ENCODE measurements around the gene BOLA1. TPM values are rescaled to one million over a fixed set of nuclear protein-coding genes. Genes with fewer than 3 reads are reported as not detected.
A peak's percentile ranks its signal among the peaks of the same experiment; 100 is the strongest.

BOLA1 gene
- total and polyA plus RNA-seq, 4 donors = 12.5 to 28.5 (median 15.5) TPM

DNA sequence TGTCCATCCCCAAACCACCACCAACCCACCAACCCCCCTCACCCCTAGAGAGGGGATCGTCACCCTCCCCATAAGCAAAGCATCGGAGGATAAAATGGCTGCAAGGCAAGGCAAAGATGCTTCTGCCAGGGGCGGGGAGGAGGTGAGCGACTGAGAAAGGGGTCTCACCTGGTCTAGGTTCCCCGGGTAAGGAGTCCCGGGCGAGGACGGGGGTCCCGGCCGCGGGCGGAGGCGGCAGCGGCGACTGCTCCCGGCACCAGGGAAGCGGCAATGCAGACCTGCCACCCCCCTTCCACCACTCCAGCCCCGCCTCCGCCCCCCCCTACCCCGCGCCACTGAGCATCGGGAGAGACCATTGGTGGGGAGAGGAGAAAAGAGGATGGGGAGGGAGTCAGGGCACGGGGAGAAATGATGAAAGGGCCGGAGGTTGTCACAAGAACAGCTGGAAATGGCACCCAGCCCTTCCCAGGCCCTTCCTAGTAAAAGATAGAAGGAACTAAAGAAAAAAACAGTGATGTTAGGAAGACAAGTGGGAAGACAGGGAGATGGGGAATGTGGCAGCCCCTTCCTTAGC, 18.3 kb downstream of the BOLA1 start, which contains the start of gene SV2A:
Gene SV2A, minus strand, starts transcription at position 274 of the 574 bp plus-strand sequence. CDS start 4,004 bp downstream, outside the sequence.
- no peak for TF ChIP-seq CTCF (IDR thresholded peaks at IDR 0.05; ENCODE audit: control extremely low read depth, extremely low read depth)
- Histone ChIP-seq H3K4me3 (peak within 1 kb of the TSS; percentile 19), H3K27ac (ENCODE audit: low read depth in 1 of 2, low read length in 1 of 2) (no peak within 1 kb of the TSS), H3K4me1 (ENCODE audit: control insufficient read depth in 5 of 5, insufficient read depth in 5 of 5, low read length in 5 of 5) (peaks cover 0 to 19% (median 0%) of the 10 kb centered on the region in 5 donors), H3K27me3 (ENCODE audit: control insufficient read depth in 3 of 3, insufficient read depth in 3 of 3, low read length in 2 of 3) (peaks cover 0 to 4% (median 0%) of the 10 kb centered on the region in 3 donors), H3K9me3 (ENCODE audit: control insufficient read depth in 4 of 4, insufficient read depth in 3 of 4, low read length in 3 of 4) (no peaks in the 10 kb centered on the region), H3K9ac (ENCODE audit: insufficient read depth in 1 of 2, low read length in 2 of 2) (peak within 1 kb of the TSS; percentile 63 to 82), H3K36me3 (ENCODE audit: control insufficient read depth in 4 of 4, insufficient read depth in 4 of 4, low read length in 4 of 4) (peaks cover 0 to 7% (median under 1%) of the 10 kb centered on the region in 4 donors)
- DNase-seq (peak; percentile 65 to 74 (median 73)), ATAC-seq (ENCODE audit: insufficient read depth, low FRiP score) (no peak)
- 1 to 2% methylated on average over 15 to 24 of the region's 24 CpGs for WGBS, 2 donors

GRCh38 chr1:149923626-149924025, 24.3 kb downstream of the BOLA1 start:
- no peak overlapping the region for H3K27ac ChIP-seq (ENCODE audit: low read depth in 1 of 2, low read length in 1 of 2)
- DNase-seq (no peak), ATAC-seq (ENCODE audit: insufficient read depth, low FRiP score) (no peak)
- H3K4me1 ChIP-seq (ENCODE audit: control insufficient read depth in 5 of 5, insufficient read depth in 5 of 5, low read length in 5 of 5) = peaks cover 7 to 21% (median 8%) of the 10 kb centered on the region in 5 donors
- no peak overlapping the region for H3K9ac ChIP-seq (ENCODE audit: insufficient read depth in 1 of 2, low read length in 2 of 2)
- peaks cover 22 to 30% (median 25%) of the 10 kb centered on the region in 4 donors for H3K36me3 ChIP-seq (ENCODE audit: control insufficient read depth in 4 of 4, insufficient read depth in 4 of 4, low read length in 4 of 4)
- H3K9me3 ChIP-seq (ENCODE audit: control insufficient read depth in 4 of 4, insufficient read depth in 3 of 4, low read length in 3 of 4) = no peaks in the 10 kb centered on the region
- TF ChIP-seq CTCF (IDR thresholded peaks at IDR 0.05; ENCODE audit: control extremely low read depth, extremely low read depth) = no peak
- WGBS, 2 donors = 88% methylated on average over 10 of the region's 10 CpGs
- no peaks in the 10 kb centered on the region for H3K27me3 ChIP-seq (ENCODE audit: control insufficient read depth in 3 of 3, insufficient read depth in 3 of 3, low read length in 2 of 3)
- no peak overlapping the region for H3K4me3 ChIP-seq

DNA sequence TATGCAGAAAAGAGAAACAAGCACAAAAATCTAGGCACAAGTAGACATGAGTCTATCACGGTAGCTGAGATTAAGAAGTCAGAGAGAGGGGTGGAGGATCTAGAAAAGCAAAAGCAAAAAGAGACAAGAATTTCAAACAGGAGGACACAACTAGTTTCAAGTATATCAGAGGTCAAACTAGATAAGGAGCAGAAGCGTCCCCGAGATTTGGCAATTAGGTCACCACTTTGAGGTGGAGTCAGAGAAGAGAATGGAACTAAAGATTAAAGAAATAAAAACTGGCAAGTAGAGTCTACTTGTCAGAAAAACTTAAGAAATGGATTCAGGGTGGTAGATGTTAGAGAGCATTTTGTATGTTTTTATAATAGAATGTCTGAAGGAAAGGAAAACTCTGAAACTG, 26.0 kb downstream of the BOLA1 start:
- Histone ChIP-seq H3K9ac (ENCODE audit: insufficient read depth in 1 of 2, low read length in 2 of 2) (no peak overlapping the region), H3K9me3 (ENCODE audit: control insufficient read depth in 4 of 4, insufficient read depth in 3 of 4, low read length in 3 of 4) (no peaks in the 10 kb centered on the region), H3K36me3 (ENCODE audit: control insufficient read depth in 4 of 4, insufficient read depth in 4 of 4, low read length in 4 of 4) (peaks cover 22 to 34% (median 29%) of the 10 kb centered on the region in 4 donors), H3K4me1 (ENCODE audit: control insufficient read depth in 5 of 5, insufficient read depth in 5 of 5, low read length in 5 of 5) (peaks cover 7 to 25% (median 8%) of the 10 kb centered on the region in 5 donors), H3K27ac (ENCODE audit: low read depth in 1 of 2, low read length in 1 of 2) (no peak overlapping the region), H3K4me3 (no peak overlapping the region), H3K27me3 (ENCODE audit: control insufficient read depth in 3 of 3, insufficient read depth in 3 of 3, low read length in 2 of 3) (no peaks in the 10 kb centered on the region)
- ATAC-seq (ENCODE audit: insufficient read depth, low FRiP score) = no peak
- TF ChIP-seq CTCF (IDR thresholded peaks at IDR 0.05; ENCODE audit: control extremely low read depth, extremely low read depth) = no peak
- WGBS, 2 donors = 88 to 98% methylated on average over 3 of the region's 3 CpGs
- no peak for DNase-seq

Data from lung (tissue), 12 donors.